PC-9 (cell line): ENCODE measurements around the gene NUP43.

Experiments used
- EZH2 ChIP-seq: fragments of 200-600 bp; sonication (generic); IDR thresholded peaks from 2 replicates; pipeline ENCODE4 v1.8.0; 2017; ENCODE audit warnings: antibody characterized with exemption, low read depth
- TF ChIP-seq, protein P1 (sequence below): fragments of 200-600 bp; sonication (generic); conservative IDR thresholded peaks from 2 replicates; pipeline ENCODE4 v1.6.1; 2017; ENCODE audit warnings: mixed run types, antibody characterized with exemption, mild to moderate bottlenecking, moderate library complexity

- TF ChIP-seq, protein P1, sequence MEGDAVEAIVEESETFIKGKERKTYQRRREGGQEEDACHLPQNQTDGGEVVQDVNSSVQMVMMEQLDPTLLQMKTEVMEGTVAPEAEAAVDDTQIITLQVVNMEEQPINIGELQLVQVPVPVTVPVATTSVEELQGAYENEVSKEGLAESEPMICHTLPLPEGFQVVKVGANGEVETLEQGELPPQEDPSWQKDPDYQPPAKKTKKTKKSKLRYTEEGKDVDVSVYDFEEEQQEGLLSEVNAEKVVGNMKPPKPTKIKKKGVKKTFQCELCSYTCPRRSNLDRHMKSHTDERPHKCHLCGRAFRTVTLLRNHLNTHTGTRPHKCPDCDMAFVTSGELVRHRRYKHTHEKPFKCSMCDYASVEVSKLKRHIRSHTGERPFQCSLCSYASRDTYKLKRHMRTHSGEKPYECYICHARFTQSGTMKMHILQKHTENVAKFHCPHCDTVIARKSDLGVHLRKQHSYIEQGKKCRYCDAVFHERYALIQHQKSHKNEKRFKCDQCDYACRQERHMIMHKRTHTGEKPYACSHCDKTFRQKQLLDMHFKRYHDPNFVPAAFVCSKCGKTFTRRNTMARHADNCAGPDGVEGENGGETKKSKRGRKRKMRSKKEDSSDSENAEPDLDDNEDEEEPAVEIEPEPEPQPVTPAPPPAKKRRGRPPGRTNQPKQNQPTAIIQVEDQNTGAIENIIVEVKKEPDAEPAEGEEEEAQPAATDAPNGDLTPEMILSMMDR: no peak
- no peak for TF ChIP-seq EZH2
Measured at GRCh38 chr6:149751239-149751638, 4.9 kb upstream of the NUP43 start.
